Esophagus squamous epithelium (tissue), 5 donors: ENCODE results near the gene ERO1B. TPM values are rescaled to one million over a fixed set of nuclear protein-coding genes. Genes with fewer than 3 reads are reported as not detected.
A peak's percentile ranks its signal among the peaks of the same experiment; 100 is the strongest.

Source experiments
- DNase-seq: peaks from one replicate; lab custom pipeline; 2025; lab: John Stamatoyannopoulos, UW
- H3K27ac ChIP-seq, 4 donors: fragments of 200-600 bp; sonication (generic); one replicate each; pipeline ENCODE4 v1.5.1; 2016 to 2019; ENCODE audit warnings: mild to moderate bottlenecking in 1 of 4
- H3K27me3 ChIP-seq, 4 donors: fragments of 200-600 bp; sonication (generic); 1 replicate in 3 of 4; 2 replicates in 1 of 4; pipeline versions ENCODE4 v1.5.1 to v1.6.0; 2017 to 2021; ENCODE audit warnings: antibody characterized with exemption in 1 of 4
- H3K36me3 ChIP-seq, 3 donors: fragments of 200-600 bp; sonication (generic); one replicate each; pipeline ENCODE4 v1.5.1; 2016 to 2019
- H3K4me1 ChIP-seq, 3 donors: fragments of 200-600 bp; sonication (generic); one replicate each; pipeline ENCODE4 v1.5.1; 2017 to 2019
- H3K4me3 ChIP-seq, 4 donors: fragments of 200-600 bp; sonication (generic); 1 replicate in 3 of 4; 2 replicates in 1 of 4; pipeline ENCODE4 v1.5.1; 2016 to 2019; ENCODE audit warnings: mild to moderate bottlenecking in 2 of 4, moderate library complexity in 1 of 4
- H3K9me3 ChIP-seq, 3 donors: fragments of 200-600 bp; sonication (generic); one replicate each; pipeline ENCODE4 v1.5.1; 2016 to 2019
- CTCF ChIP-seq, 6 experiments: fragments of 450-650 bp in 4 of 6; fragments of 200-600 bp in 2 of 6; sonication (generic) in 2 of 6; IDR thresholded peaks; one replicate each; pipeline ENCODE4 v1.5.1; 2016 to 2019; ENCODE audit warnings: antibody characterized with exemption in 6 of 6, mild to moderate bottlenecking in 4 of 6, moderate library complexity in 4 of 6
- POLR2A ChIP-seq, 4 donors: fragments of 450-650 bp; IDR thresholded peaks; one replicate each; pipeline ENCODE4 v1.6.1; 2017; ENCODE audit warnings: antibody characterized with exemption in 4 of 4, mild to moderate bottlenecking in 4 of 4, moderate library complexity in 3 of 4
- WGBS, 2 donors: methylation state at CpG; one replicate each; pipeline ENCODE4 v1.1.5; 2018; 5-methylcytosine and 5-hydroxymethylcytosine counted together
- intact Hi-C: fragments of 100-400 bp; cut with DNase I; formaldehyde crosslinking; loops from one replicate; pipeline ENCODE4 v1.15.0; 2022
- total RNA-seq, 4 donors: library from RNA; depleted of rRNA; stranded (reverse); fragments of >200 nt; gene quantifications; one replicate each; pipeline ENCODE4 v1.1.0, GENCODE V29; 2016
- donor health status: DM: yes; HTN: yes; CAD: no.

ERO1B gene
- total RNA-seq, 4 donors from 2014 or later, result 1.2 to 6.3 (median 2.4) TPM

GRCh38 chr1:236281198-236281653 lies 532 bp downstream of the ERO1B start:
- H3K9me3 ChIP-seq, result no peaks in the 10 kb centered on the region
- 0% methylated on average over 12 to 18 of the region's 38 CpGs for WGBS, 2 donors
- H3K27me3 ChIP-seq, result peaks cover 0 to 12% (median 0%) of the 10 kb centered on the region in 4 donors
- intact Hi-C loops, result no loop called here
- TF ChIP-seq CTCF (IDR thresholded peaks at IDR 0.05), result no peak
- no peak for TF ChIP-seq POLR2A (IDR thresholded peaks at IDR 0.05)
- H3K27ac ChIP-seq, result peak overlapping the region; percentile 78 to 94 (median 90)
- H3K4me1 ChIP-seq, result peaks cover 0 to 17% (median 7%) of the 10 kb centered on the region in 3 donors
- peak overlapping the region; percentile 71 to 99 (median 84) for H3K4me3 ChIP-seq
- H3K36me3 ChIP-seq, result no peaks in the 10 kb centered on the region
- DNase-seq, result no peak

- intact Hi-C loops, result no loop called here
- TF ChIP-seq CTCF (IDR thresholded peaks at IDR 0.05) (no peak), POLR2A (IDR thresholded peaks at IDR 0.05) (no peak)
- 7 to 11% methylated on average over 12 to 13 of the region's 13 CpGs for WGBS, 2 donors
These were observed 1.1 kb downstream of the ERO1B start for GRCh38 chr1:236280438-236281197.

GRCh38 chr1:236275586-236275985 lies 6.2 kb downstream of the ERO1B start:
- Histone ChIP-seq H3K4me3 (no peak overlapping the region), H3K27ac (no peak overlapping the region), H3K27me3 (no peaks in the 10 kb centered on the region), H3K9me3 (no peaks in the 10 kb centered on the region), H3K36me3 (no peaks in the 10 kb centered on the region), H3K4me1 (peaks cover 0 to 5% (median 3%) of the 10 kb centered on the region in 3 donors)
- DNase-seq, result no peak
- 50% methylated on average over 1 of the region's 1 CpG; no CpG with 5 or more reads in 1 of the 2 donors for WGBS, 2 donors
- no peak for TF ChIP-seq CTCF (IDR thresholded peaks at IDR 0.05)
- no peak for TF ChIP-seq POLR2A (IDR thresholded peaks at IDR 0.05)
- intact Hi-C loops, result no loop called here

More at GRCh38 chr1:236280438-236281197, 1.1 kb downstream of the ERO1B start:
- H3K36me3 ChIP-seq, result no peaks in the 10 kb centered on the region
- peak overlapping the region in 3 of 4 donors; percentile 90 to 94 (median 91) for H3K27ac ChIP-seq
- no peaks in the 10 kb centered on the region for H3K9me3 ChIP-seq
- no peak for DNase-seq
- peaks cover 0 to 9% (median 0%) of the 10 kb centered on the region in 4 donors for H3K27me3 ChIP-seq
- H3K4me3 ChIP-seq, result peak overlapping the region; percentile 71 to 99 (median 84)
- peaks cover 0 to 17% (median 7%) of the 10 kb centered on the region in 3 donors for H3K4me1 ChIP-seq

- no peak for DNase-seq
- no peak overlapping the region for H3K4me3 ChIP-seq
These were observed 6.7 kb downstream of the ERO1B start for GRCh38 chr1:236275061-236275460.

More at GRCh38 chr1:236275061-236275460, 6.7 kb downstream of the ERO1B start:
- H3K27me3 ChIP-seq, result no peaks in the 10 kb centered on the region
- TF ChIP-seq POLR2A (IDR thresholded peaks at IDR 0.05), result no peak
- TF ChIP-seq CTCF (IDR thresholded peaks at IDR 0.05), result no peak
- no peak overlapping the region for H3K27ac ChIP-seq
- H3K4me1 ChIP-seq, result no peaks in the 10 kb centered on the region
- intact Hi-C loops, result no loop called here
- H3K9me3 ChIP-seq, result no peaks in the 10 kb centered on the region
- no peaks in the 10 kb centered on the region for H3K36me3 ChIP-seq
